Loucy (cell line): ENCODE measurements around the gene HHATL.

Source experiments
- CTCF ChIP-seq: fragments of 200-600 bp; sonication (generic); conservative IDR thresholded peaks from 2 replicates; pipeline ENCODE4 v1.5.1; 2014; ENCODE audit warnings: mild to moderate bottlenecking, antibody characterized with exemption, low read length
- EZH2phosphoT487 ChIP-seq: fragments of 200-600 bp; IDR thresholded peaks from 2 replicates; pipeline ENCODE4 v1.6.1; 2018; ENCODE audit warnings: antibody characterized with exemption, mild to moderate bottlenecking, moderate library complexity, borderline replicate concordance

GRCh38 chr3:42702066-42702951 is at the start of gene HHATL:
- TF ChIP-seq CTCF: no peak
- no peak for TF ChIP-seq EZH2phosphoT487
